Activated CD4-positive, alpha-beta T cell treated with anti-CD3 and anti-CD28 coated beads for 1 hour (primary cell): ENCODE results near the gene RTN4RL2.
A peak's percentile ranks its signal among the peaks of the same experiment; 100 is the strongest.

Experiments
- DNase-seq: peaks from one replicate; pipeline ENCODE4 v3.0.0-alpha.2; 2020

Gene RTN4RL2

GRCh38 chr11:57481915-57482781 is 21.8 kb downstream of the RTN4RL2 start:
- no peak for DNase-seq

- peak; percentile 51 for DNase-seq
These were observed 22.6 kb downstream of the RTN4RL2 start for GRCh38 chr11:57482782-57483561.

- no peak for DNase-seq
These were observed 23.2 kb downstream of the RTN4RL2 start for GRCh38 chr11:57483562-57483918.

GRCh38 chr11:57484141-57484710 is 23.9 kb downstream of the RTN4RL2 start:
- no peak for DNase-seq

- no peak for DNase-seq
These were observed 25.1 kb downstream of the RTN4RL2 start for GRCh38 chr11:57485217-57485990.

GRCh38 chr11:57487021-57487778 is 26.9 kb downstream of the RTN4RL2 start:
- DNase-seq = no peak

GRCh38 chr11:57487920-57488659 is 27.8 kb downstream of the RTN4RL2 start:
- no peak for DNase-seq

- no peak for DNase-seq
These were observed 30.3 kb downstream of the RTN4RL2 start for GRCh38 chr11:57490456-57491248.

- no peak for DNase-seq
These were observed 31.2 kb downstream of the RTN4RL2 start for GRCh38 chr11:57491371-57492061.

- peak; percentile 61 for DNase-seq
These were observed 33.5 kb downstream of the RTN4RL2 start for GRCh38 chr11:57493507-57494503.

GRCh38 chr11:57496109-57496820 is 35.9 kb downstream of the RTN4RL2 start:
- no peak for DNase-seq

- no peak for DNase-seq
These were observed 37.2 kb downstream of the RTN4RL2 start for GRCh38 chr11:57497303-57498247.

- DNase-seq = no peak
These were observed 38.2 kb downstream of the RTN4RL2 start for GRCh38 chr11:57498540-57498939.

GRCh38 chr11:57499413-57499982 is 39.2 kb downstream of the RTN4RL2 start:
- no peak for DNase-seq

- no peak for DNase-seq
These were observed 39.7 kb downstream of the RTN4RL2 start for GRCh38 chr11:57499983-57500461.

GRCh38 chr11:57500515-57500914 is 40.2 kb downstream of the RTN4RL2 start:
- no peak for DNase-seq
